Natural killer cell (primary cell): ENCODE results near the gene PRKACA. TPM values are rescaled to one million over a fixed set of nuclear protein-coding genes. Genes with fewer than 3 reads are reported as not detected.

Source experiments
- ATAC-seq, 3 donors: fragments of 150-1000 bp in 2 of 3; fragments of 200-7000 bp in 1 of 3; cut with Tn5 transposase; 1 replicate in 1 of 3; 2 replicates in 2 of 3; pipeline ENCODE4 v1.10.0; 2021; ENCODE audit warnings: mild to moderate bottlenecking in 2 of 3, moderate library complexity in 2 of 3
- DNase-seq, 2 donors: peaks; one replicate each; pipeline versions ENCODE4 v3.0.0 to v3.0.0-alpha.2; 2013 to 2021; ENCODE audit warnings: mixed read lengths in 1 of 2
- H3K27ac ChIP-seq: one replicate; pipeline ENCODE4 v1.5.1; 2013; ENCODE audit warnings: mild to moderate bottlenecking, low read length
- H3K27me3 ChIP-seq: one replicate; pipeline ENCODE4 v1.6.1; 2013; ENCODE audit warnings: low read length; ENCODE audit not compliant: control insufficient read depth, insufficient read depth
- H3K36me3 ChIP-seq: one replicate; pipeline ENCODE4 v1.6.1; 2013; ENCODE audit warnings: low read length; ENCODE audit not compliant: control insufficient read depth, insufficient read depth
- H3K4me1 ChIP-seq: one replicate; pipeline ENCODE4 v1.6.1; 2013; ENCODE audit warnings: low read length; ENCODE audit not compliant: control insufficient read depth, insufficient read depth
- H3K4me3 ChIP-seq: one replicate; pipeline ENCODE4 v1.5.1; 2013; ENCODE audit warnings: low read length
- H3K9me3 ChIP-seq: one replicate; pipeline ENCODE4 v1.6.1; 2013; ENCODE audit warnings: low read length; ENCODE audit not compliant: control insufficient read depth, insufficient read depth
- H3K27ac Mint-ChIP-seq, 2 donors: one replicate each; pipeline ENCODE4 v1.8.0; 2022; ENCODE audit warnings: mild to moderate bottlenecking in 2 of 2, mixed read lengths in 2 of 2, moderate library complexity in 1 of 2
- H3K27me3 Mint-ChIP-seq, 2 donors: one replicate each; pipeline ENCODE4 v1.8.0; 2022; ENCODE audit warnings: low read depth in 2 of 2, mixed read lengths in 2 of 2
- H3K36me3 Mint-ChIP-seq: one replicate; pipeline ENCODE4 v1.8.0; 2022; ENCODE audit warnings: mixed read lengths
- H3K4me1 Mint-ChIP-seq, 2 donors: one replicate each; pipeline ENCODE4 v1.8.0; 2022; ENCODE audit warnings: mixed read lengths in 2 of 2
- H3K4me3 Mint-ChIP-seq: one replicate; pipeline ENCODE4 v1.8.0; 2022; ENCODE audit warnings: mild to moderate bottlenecking, moderate library complexity, mixed read lengths
- H3K9me3 Mint-ChIP-seq, 2 donors: one replicate each; pipeline ENCODE4 v1.8.0; 2022; ENCODE audit warnings: mixed read lengths in 2 of 2
- WGBS: methylation state at CpG from one replicate; pipeline ENCODE4 v1.1.7; 2013; ENCODE audit warnings: missing lambda C conversion rate; ENCODE audit not compliant: insufficient coverage; 5-methylcytosine and 5-hydroxymethylcytosine counted together
- intact Hi-C: fragments of 100-400 bp; cut with micrococcal nuclease; formaldehyde crosslinking; loops from one replicate; pipeline ENCODE4 v1.14.2; 2022
- total RNA-seq, 4 donors: library from RNA; stranded (reverse); fragments of 120-200 nt in 1 of 4; gene quantifications; one replicate each; pipeline versions ENCODE4 v1.2.3 to v1.2.4, GENCODE V29; 2013 to 2022
- TF ChIP-seq, protein P1 (sequence below): fragments of 200-600 bp; IDR thresholded peaks from one replicate; pipeline ENCODE4 v1.8.0; 2022; ENCODE audit warnings: antibody characterized with exemption

PRKACA gene
- total RNA-seq, 3 donors from 2014 or later (not counting 1 experiment from before 2014, with no cell fraction given) = 68.6 to 71.8 (median 69.3) TPM

DNA sequence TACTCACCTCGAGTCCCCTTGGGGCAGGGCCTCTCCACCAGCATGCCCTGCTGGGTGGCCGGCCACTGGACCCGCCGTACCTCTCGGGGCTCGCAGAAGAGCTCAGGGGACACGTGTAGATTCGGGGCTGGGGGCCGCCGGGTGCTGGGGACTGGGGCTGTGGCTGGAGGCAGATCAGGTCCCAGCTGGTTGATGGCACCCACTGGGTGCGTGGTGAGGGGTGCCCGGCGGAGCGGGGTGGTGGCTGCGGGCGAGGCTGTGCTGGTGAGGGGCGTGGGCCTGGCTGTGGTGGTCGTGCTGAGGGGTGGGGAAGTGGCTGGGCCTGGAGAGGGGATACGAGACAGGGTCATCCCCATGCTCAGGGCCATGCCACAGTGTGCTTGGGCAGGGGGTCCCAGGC lies 43.7 kb upstream of the PRKACA start:
- no peaks in the 10 kb centered on the region for H3K27me3 Mint-ChIP-seq
- intact Hi-C loops = loop anchor here (10.0 kb wide), 1 partner anchor 113 kb away; no protein-coding TSS in a partner anchor
- DNase-seq (no peak), ATAC-seq (no peak)
- no peaks in the 10 kb centered on the region for H3K9me3 Mint-ChIP-seq
- peaks cover 16% of the 10 kb centered on the region for H3K4me1 ChIP-seq
- WGBS = 91% methylated on average over 19 of the region's 19 CpGs
- H3K9me3 ChIP-seq = no peaks in the 10 kb centered on the region
- H3K36me3 Mint-ChIP-seq = no peaks in the 10 kb centered on the region
- peaks cover 6 to 9% of the 10 kb centered on the region in 2 donors for H3K4me1 Mint-ChIP-seq
- H3K27ac ChIP-seq = no peak overlapping the region
- H3K27me3 ChIP-seq = no peaks in the 10 kb centered on the region
- H3K36me3 ChIP-seq = peaks cover 28% of the 10 kb centered on the region
- TF ChIP-seq, protein P1, sequence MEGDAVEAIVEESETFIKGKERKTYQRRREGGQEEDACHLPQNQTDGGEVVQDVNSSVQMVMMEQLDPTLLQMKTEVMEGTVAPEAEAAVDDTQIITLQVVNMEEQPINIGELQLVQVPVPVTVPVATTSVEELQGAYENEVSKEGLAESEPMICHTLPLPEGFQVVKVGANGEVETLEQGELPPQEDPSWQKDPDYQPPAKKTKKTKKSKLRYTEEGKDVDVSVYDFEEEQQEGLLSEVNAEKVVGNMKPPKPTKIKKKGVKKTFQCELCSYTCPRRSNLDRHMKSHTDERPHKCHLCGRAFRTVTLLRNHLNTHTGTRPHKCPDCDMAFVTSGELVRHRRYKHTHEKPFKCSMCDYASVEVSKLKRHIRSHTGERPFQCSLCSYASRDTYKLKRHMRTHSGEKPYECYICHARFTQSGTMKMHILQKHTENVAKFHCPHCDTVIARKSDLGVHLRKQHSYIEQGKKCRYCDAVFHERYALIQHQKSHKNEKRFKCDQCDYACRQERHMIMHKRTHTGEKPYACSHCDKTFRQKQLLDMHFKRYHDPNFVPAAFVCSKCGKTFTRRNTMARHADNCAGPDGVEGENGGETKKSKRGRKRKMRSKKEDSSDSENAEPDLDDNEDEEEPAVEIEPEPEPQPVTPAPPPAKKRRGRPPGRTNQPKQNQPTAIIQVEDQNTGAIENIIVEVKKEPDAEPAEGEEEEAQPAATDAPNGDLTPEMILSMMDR = no peak
- H3K4me3 Mint-ChIP-seq = no peak overlapping the region
- no peak overlapping the region for H3K4me3 ChIP-seq
- no peak overlapping the region for H3K27ac Mint-ChIP-seq

DNA sequence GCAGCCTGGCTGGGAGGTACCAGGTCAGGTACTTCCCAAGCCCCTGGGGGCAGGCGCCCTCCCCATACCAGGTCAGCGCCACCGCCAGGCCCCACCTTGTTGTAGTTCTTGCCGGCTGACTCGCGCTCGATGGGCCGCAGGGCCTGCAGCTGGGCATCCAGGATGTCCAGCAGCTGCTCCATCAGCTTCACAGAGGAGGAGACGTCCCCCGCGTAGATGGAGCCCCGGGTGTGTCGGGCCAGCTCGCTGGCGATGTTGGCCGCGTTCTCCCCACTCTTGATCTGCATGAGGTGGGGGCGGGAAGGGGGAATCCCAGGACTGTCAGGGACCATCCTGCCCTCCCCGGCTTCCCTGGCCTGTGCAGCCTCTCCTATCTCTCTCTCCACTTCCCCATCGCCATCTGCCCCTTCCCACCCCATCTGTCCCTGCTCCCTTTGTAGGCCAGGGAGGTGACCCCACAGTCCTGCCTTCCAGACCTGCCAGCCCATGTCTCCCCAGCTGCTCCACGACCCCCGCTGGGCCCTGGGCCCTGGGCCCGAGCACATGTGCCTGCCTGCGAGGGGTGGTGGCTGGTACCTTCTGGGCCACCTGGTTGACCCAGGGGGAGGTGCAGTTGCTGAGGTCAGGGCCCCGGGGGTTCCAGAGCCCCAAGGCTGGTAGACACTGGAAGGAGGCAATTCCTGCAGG lies 42.6 kb upstream of the PRKACA start:
- H3K27ac Mint-ChIP-seq = no peak overlapping the region
- TF ChIP-seq, protein P1 = no peak
- Histone ChIP-seq H3K27me3 (no peaks in the 10 kb centered on the region), H3K36me3 (peaks cover 32% of the 10 kb centered on the region), H3K4me1 (peaks cover 4% of the 10 kb centered on the region), H3K27ac (no peak overlapping the region), H3K9me3 (no peaks in the 10 kb centered on the region), H3K4me3 (no peak overlapping the region)
- no peak overlapping the region for H3K4me3 Mint-ChIP-seq
- H3K4me1 Mint-ChIP-seq = no peaks in the 10 kb centered on the region
- intact Hi-C loops = loop anchor here (10.0 kb wide), 1 partner anchor 115 kb away; no protein-coding TSS in a partner anchor
- ATAC-seq = no peak
- H3K9me3 Mint-ChIP-seq = no peaks in the 10 kb centered on the region
- H3K27me3 Mint-ChIP-seq = no peaks in the 10 kb centered on the region
- no peaks in the 10 kb centered on the region for H3K36me3 Mint-ChIP-seq
- no peak for DNase-seq
- 94% methylated on average over 25 of the region's 25 CpGs for WGBS

DNA sequence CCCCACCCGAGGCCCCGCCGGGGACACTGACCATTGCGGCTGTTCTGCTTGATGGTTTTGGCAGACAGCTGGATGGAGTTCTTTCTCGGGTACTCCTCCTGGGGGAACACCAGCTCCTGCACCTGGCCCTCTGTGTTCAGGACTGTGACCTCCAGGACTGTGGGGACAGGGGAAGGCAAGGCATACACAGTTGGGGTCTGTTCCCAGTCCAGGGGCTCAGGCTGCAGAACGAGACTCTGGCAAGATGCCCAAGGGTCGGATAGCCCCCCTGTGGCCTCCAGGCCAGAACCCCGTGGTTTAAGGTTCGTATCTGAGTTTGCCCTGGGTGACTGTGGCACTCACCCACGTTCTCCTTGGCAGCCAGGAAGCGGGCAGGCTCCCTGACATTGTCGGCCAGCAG lies 41.5 kb upstream of the PRKACA start:
- H3K4me3 Mint-ChIP-seq = no peak overlapping the region
- peaks cover 35% of the 10 kb centered on the region for H3K36me3 ChIP-seq
- no peaks in the 10 kb centered on the region for H3K4me1 Mint-ChIP-seq
- TF ChIP-seq, protein P1 = no peak
- no peaks in the 10 kb centered on the region for H3K9me3 ChIP-seq
- ATAC-seq (no peak), DNase-seq (no peak)
- no peaks in the 10 kb centered on the region for H3K4me1 ChIP-seq
- no peaks in the 10 kb centered on the region for H3K27me3 ChIP-seq
- H3K27ac ChIP-seq = no peak overlapping the region
- no peak overlapping the region for H3K4me3 ChIP-seq
- no peaks in the 10 kb centered on the region for H3K9me3 Mint-ChIP-seq
- no peaks in the 10 kb centered on the region for H3K36me3 Mint-ChIP-seq
- no peaks in the 10 kb centered on the region for H3K27me3 Mint-ChIP-seq
- 81% methylated on average over 12 of the region's 12 CpGs for WGBS
- H3K27ac Mint-ChIP-seq = no peak overlapping the region
- intact Hi-C loops = no loop called here
